AG09309 (cell line): ENCODE data around the gene FBN2.

Source experiments
- DNase-seq: peaks from one replicate; pipeline ENCODE4 v3.0.0-alpha.2; 2010; ENCODE audit warnings: low read depth
- H3K4me3 ChIP-seq: 2 replicates; pipeline ENCODE4 v1.5.1; 2011; ENCODE audit warnings: mild to moderate bottlenecking, low read depth, low read length, moderate library complexity; ENCODE audit not compliant: control insufficient read depth
- TF ChIP-seq, protein P1 (sequence below): IDR thresholded peaks from 2 replicates; pipeline ENCODE4 v1.5.1; 2011; ENCODE audit warnings: mild to moderate bottlenecking, low read depth, low read length, inconsistent platforms; ENCODE audit not compliant: insufficient read depth, control insufficient read depth; ENCODE audit errors: missing control alignments

Gene FBN2

GRCh38 chr5:128213340-128213739 lies 324.7 kb downstream of the FBN2 start:
- no peak overlapping the region for H3K4me3 ChIP-seq
- TF ChIP-seq, protein P1, sequence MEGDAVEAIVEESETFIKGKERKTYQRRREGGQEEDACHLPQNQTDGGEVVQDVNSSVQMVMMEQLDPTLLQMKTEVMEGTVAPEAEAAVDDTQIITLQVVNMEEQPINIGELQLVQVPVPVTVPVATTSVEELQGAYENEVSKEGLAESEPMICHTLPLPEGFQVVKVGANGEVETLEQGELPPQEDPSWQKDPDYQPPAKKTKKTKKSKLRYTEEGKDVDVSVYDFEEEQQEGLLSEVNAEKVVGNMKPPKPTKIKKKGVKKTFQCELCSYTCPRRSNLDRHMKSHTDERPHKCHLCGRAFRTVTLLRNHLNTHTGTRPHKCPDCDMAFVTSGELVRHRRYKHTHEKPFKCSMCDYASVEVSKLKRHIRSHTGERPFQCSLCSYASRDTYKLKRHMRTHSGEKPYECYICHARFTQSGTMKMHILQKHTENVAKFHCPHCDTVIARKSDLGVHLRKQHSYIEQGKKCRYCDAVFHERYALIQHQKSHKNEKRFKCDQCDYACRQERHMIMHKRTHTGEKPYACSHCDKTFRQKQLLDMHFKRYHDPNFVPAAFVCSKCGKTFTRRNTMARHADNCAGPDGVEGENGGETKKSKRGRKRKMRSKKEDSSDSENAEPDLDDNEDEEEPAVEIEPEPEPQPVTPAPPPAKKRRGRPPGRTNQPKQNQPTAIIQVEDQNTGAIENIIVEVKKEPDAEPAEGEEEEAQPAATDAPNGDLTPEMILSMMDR = peak; percentile 68
- no peak for DNase-seq

DNA sequence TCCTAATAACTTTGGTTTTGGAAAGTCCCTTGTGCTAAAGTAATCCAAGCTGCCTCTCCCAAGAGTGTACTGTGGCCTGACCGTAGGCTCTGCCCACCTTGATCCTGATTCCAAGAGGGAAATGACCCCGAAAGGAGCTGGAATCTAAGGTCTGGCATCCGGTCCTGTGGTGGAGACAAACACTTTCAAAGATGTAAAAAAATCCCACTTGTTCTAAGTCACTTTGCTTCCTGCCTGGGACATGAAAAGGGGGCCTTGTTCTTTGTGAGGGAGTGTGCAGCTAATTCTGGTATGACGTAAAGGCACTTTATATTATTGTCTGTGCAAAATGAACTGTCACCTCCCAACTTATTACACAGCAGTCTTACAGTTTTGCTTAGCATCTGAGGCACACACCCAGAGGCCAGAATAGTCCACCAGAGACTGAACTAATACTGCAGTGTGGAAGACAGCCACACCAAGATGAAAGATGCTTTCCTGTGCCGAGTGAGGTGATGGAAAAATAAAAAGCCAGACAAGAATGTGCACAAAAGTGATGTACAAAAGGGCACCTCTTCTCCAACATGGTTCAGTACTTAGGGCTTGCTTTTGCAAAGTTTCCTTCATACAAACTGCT lies 325.7 kb downstream of the FBN2 start:
- DNase-seq = no peak
- no peak overlapping the region for H3K4me3 ChIP-seq
- TF ChIP-seq, protein P1 = no peak

DNA sequence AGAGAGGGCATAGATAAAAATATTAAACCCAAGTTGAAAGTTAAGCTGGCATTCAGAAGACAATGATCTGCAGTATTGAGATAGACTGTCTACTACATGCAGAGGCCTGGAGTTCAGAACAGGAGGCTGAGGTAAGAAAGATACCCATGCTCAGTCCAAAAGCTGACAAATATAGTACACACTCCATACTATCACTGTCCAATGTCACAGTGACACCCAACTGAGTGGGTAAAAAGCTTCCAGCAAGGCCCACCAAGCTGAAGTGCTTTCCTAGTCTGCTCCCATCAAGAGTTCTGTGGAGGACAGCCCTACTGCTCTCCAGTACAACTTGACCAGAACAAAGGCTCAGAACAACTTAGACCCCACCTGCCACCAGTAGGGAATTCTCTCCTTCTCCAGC lies 329.6 kb downstream of the FBN2 start:
- TF ChIP-seq, protein P1 = no peak
- DNase-seq = no peak
- H3K4me3 ChIP-seq = no peak overlapping the region
